Lower leg skin (tissue), 4 donors: ENCODE results near the gene USP14. TPM values are rescaled to one million over a fixed set of nuclear protein-coding genes. Genes with fewer than 3 reads are reported as not detected.

Source experiments
- DNase-seq, 2 donors: peaks; one replicate each; pipeline ENCODE4 v3.0.0-alpha.2; 2019; ENCODE audit warnings: low spot score in 2 of 2
- H3K4me3 ChIP-seq: fragments of 200-600 bp; sonication (generic); 2 replicates; pipeline ENCODE4 v1.5.1; 2017; ENCODE audit warnings: mild to moderate bottlenecking, low read depth; ENCODE audit not compliant: poor library complexity, severe bottlenecking
- POLR2A ChIP-seq, 2 donors: fragments of 450-650 bp; IDR thresholded peaks; one replicate each; pipeline ENCODE4 v1.6.1; 2016 to 2017; ENCODE audit warnings: antibody characterized with exemption in 2 of 2, mild to moderate bottlenecking in 1 of 2, moderate library complexity in 1 of 2
- WGBS, 2 donors: methylation state at CpG; one replicate each; pipeline ENCODE4 v1.1.5; 2018; 5-methylcytosine and 5-hydroxymethylcytosine counted together
- intact Hi-C: fragments of 100-400 bp; cut with DNase I; formaldehyde crosslinking; loops from one replicate; pipeline ENCODE4 v1.15.0; 2023; ENCODE audit warnings: low total_unique reads
- total RNA-seq, 4 donors: library from RNA; depleted of rRNA; stranded (reverse); fragments of >200 nt; gene quantifications; one replicate each; pipeline ENCODE4 v1.1.0, GENCODE V29; 2016
- TF ChIP-seq, protein P1 (sequence below), 3 donors: fragments of 450-650 bp; IDR thresholded peaks; one replicate each; pipeline ENCODE4 v1.5.1; 2016; ENCODE audit warnings: antibody characterized with exemption in 3 of 3, mild to moderate bottlenecking in 3 of 3, moderate library complexity in 2 of 3

The USP14 gene
- total RNA-seq, 4 donors from 2014 or later, result 13.9 to 20.4 (median 16.6) TPM

DNA sequence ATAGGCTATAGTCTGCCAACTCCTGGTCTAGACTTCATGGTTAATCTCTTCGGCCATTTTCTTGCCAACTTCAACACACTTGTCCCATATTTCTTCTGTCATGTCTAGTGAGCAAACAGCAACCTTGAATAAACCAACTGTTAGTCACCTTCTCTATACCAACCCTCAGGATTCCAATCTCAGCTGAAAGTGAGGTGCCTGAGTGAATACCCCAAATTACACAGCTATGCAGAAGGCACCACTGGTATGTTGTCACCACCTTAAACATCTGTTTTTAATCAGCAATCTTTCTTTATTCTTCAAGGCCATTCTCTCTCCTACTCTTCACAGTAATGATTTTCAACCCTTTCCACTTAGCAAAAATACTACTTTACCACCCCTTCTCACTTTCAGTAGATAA, 70.2 kb downstream of the USP14 start:
- 90 to 97% methylated on average over 1 of the region's 1 CpG for WGBS, 2 donors
- no peak for DNase-seq

DNA sequence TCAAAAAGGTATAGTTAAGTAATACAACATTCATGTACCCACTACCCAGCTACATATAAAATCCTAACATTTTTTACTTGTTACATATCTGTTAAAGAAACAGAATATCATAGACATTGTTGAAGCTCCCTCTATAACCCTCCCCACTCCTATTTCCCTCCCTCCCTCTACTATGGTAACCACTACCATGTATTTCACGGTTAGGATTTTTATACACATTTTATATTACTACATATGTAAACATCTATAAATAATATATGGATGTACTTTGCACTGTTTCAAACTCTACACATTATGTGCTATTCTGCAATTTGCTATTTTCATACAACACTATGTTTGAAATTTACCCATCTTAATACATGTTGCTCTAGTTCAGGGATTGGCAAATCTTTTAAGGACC, 73.2 kb downstream of the USP14 start:
- H3K4me3 ChIP-seq, result no peak overlapping the region
- 95 to 100% methylated on average over 1 of the region's 1 CpG for WGBS, 2 donors
- intact Hi-C loops, result no loop called here
- DNase-seq, result no peak
- TF ChIP-seq POLR2A (IDR thresholded peaks at IDR 0.05), result no peak
- TF ChIP-seq, protein P1, sequence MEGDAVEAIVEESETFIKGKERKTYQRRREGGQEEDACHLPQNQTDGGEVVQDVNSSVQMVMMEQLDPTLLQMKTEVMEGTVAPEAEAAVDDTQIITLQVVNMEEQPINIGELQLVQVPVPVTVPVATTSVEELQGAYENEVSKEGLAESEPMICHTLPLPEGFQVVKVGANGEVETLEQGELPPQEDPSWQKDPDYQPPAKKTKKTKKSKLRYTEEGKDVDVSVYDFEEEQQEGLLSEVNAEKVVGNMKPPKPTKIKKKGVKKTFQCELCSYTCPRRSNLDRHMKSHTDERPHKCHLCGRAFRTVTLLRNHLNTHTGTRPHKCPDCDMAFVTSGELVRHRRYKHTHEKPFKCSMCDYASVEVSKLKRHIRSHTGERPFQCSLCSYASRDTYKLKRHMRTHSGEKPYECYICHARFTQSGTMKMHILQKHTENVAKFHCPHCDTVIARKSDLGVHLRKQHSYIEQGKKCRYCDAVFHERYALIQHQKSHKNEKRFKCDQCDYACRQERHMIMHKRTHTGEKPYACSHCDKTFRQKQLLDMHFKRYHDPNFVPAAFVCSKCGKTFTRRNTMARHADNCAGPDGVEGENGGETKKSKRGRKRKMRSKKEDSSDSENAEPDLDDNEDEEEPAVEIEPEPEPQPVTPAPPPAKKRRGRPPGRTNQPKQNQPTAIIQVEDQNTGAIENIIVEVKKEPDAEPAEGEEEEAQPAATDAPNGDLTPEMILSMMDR (IDR thresholded peaks at IDR 0.05), result no peak

More for the DNA sequence above, 70.2 kb downstream of the USP14 start:
- no peak overlapping the region for H3K4me3 ChIP-seq
- TF ChIP-seq POLR2A (IDR thresholded peaks at IDR 0.05), result no peak
- TF ChIP-seq, protein P1 (IDR thresholded peaks at IDR 0.05), result no peak
- intact Hi-C loops, result no loop called here

DNA sequence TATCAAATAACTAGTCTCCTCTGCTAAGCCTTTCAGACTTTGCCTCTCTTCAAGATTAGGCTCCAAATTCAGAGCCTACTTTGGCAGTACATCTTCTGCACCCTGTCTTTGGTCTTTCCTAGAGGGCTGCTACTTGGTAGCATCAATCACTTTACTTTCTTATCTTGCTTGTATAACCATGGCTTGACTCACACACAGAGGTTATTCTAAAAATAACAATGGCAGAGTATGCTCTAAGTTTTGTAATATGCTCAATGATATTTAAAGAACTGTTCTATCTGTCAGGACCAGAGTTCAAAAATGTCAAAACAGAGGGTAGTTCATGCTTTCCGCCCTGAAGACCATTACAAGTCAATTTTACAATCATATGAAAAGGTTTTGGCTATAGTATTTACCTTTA, 81.8 kb downstream of the USP14 start:
- no peak overlapping the region for H3K4me3 ChIP-seq
- no peak for TF ChIP-seq POLR2A (IDR thresholded peaks at IDR 0.05)
- TF ChIP-seq, protein P1 (IDR thresholded peaks at IDR 0.05), result no peak
- DNase-seq, result no peak
- WGBS, 2 donors, result 100% methylated on average over 1 of the region's 1 CpG
- intact Hi-C loops, result no loop called here

DNA sequence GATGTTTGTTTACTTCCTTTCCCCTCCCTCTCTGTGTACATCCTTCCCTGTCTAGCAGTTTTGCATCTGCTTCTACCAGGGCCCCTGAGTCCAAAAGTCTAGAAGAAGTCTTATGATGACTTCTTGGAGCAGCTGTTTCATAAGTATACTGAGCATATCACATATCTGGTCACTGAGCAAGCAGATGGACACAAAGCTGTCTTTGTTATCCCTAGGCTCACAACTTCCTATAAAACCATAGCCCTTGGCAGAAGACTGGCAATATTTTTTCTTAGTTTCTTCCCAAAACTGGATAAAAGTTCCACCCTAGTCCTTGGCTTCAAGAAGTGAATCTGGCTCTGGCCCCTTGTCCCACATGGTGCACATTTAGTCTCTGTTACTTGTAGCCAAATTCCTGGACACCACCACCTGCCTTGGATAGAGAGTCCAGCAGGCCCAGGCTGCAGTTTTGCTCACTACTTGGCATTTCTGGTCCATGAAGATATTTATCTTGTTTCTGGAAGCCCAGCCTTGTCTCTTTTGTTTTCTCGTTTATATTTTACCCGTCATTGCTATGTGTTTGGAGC, 87.0 kb downstream of the USP14 start:
- no peak for DNase-seq
- H3K4me3 ChIP-seq, result no peak overlapping the region
- TF ChIP-seq, protein P1 (IDR thresholded peaks at IDR 0.05), result no peak
- no peak for TF ChIP-seq POLR2A (IDR thresholded peaks at IDR 0.05)
- 93% methylated on average over 2 of the region's 2 CpGs for WGBS, 2 donors
- intact Hi-C loops, result no loop called here

DNA sequence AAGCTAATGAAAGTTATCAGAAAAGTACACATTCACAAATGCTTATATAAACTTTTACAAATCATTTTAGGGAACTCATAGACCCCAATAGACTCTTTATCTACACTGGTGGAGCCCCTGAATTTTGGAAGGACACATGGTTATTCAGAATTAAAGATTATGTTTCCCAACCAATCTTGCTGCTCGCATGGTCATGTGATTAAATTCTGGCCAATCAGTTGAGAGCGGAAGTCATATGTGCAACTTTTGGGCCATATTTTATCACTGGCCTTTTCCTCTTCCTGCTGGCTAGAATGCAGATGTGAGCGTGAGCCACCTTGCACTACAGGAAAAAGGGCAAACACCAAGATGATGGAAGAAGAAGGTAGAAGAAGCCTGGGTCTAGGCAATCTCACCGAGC, 89.7 kb downstream of the USP14 start:
- intact Hi-C loops, result no loop called here
- TF ChIP-seq, protein P1 (IDR thresholded peaks at IDR 0.05), result no peak
- TF ChIP-seq POLR2A (IDR thresholded peaks at IDR 0.05), result no peak
- no peak for DNase-seq
- WGBS, 2 donors, result 90 to 93% methylated on average over 4 of the region's 4 CpGs
- no peak overlapping the region for H3K4me3 ChIP-seq

DNA sequence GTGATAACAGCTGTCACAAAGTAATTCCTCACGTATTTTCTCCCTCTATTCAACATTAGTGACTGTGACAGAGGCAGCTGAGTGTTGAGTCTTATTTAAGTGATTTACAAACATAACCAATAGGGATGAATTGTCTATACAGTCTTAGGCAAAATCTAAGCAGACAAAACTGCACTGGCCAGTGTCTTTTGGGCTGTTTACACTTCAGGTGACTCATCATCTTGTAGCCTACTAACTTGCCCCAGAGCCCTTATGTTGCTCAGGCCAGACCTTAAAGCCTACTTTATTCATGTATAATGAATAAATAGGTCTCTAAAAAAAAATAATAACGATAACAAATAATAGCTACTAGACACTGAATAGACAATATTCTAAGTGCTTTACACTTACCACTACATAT, 92.3 kb downstream of the USP14 start:
- no peak for TF ChIP-seq POLR2A (IDR thresholded peaks at IDR 0.05)
- TF ChIP-seq, protein P1 (IDR thresholded peaks at IDR 0.05), result no peak
- DNase-seq, result no peak
- no peak overlapping the region for H3K4me3 ChIP-seq
- intact Hi-C loops, result no loop called here
- WGBS, 2 donors, result 93 to 95% methylated on average over 2 of the region's 2 CpGs
